HepG2 (cell line): ENCODE results near the gene CXADR. TPM values are rescaled to one million over a fixed set of nuclear protein-coding genes. Genes with fewer than 3 reads are reported as not detected.

Experiments used
- ADNP ChIP-seq: sonication (generic); formaldehyde crosslinking; IDR thresholded peaks from 2 replicates; pipeline ENCODE4 v1.4.0; 2020; ENCODE audit warnings: missing genetic modification reagents
- ATAD3A ChIP-seq: sonication (generic); formaldehyde crosslinking; IDR thresholded peaks from 2 replicates; pipeline ENCODE4 v1.4.0; 2020; ENCODE audit warnings: missing genetic modification reagents
- CEBPG ChIP-seq: IDR thresholded peaks from 2 replicates; pipeline ENCODE4 v1.6.1; 2016
- CREM ChIP-seq, 2 experiments: sonication (generic) in 1 of 2; formaldehyde crosslinking in 1 of 2; IDR thresholded peaks; 2 replicates each; pipeline versions ENCODE4 v1.4.0 to v1.6.1; 2016 to 2020; ENCODE audit warnings: antibody characterized with exemption in 1 of 2, mild to moderate bottlenecking in 1 of 2, missing genetic modification reagents in 1 of 2
- FLYWCH1 ChIP-seq: sonication (generic); formaldehyde crosslinking; IDR thresholded peaks from 2 replicates; pipeline ENCODE4 v1.8.1; 2023; ENCODE audit warnings: mild to moderate bottlenecking, missing genetic modification reagents
- HMG20B ChIP-seq: conservative IDR thresholded peaks from 2 replicates; pipeline ENCODE4 v1.6.1; 2016; ENCODE audit warnings: missing genetic modification reagents, missing compliant biosample characterization
- HOXA7 ChIP-seq: sonication (generic); formaldehyde crosslinking; IDR thresholded peaks from 2 replicates; pipeline ENCODE4 v1.8.1; 2022; ENCODE audit warnings: mild to moderate bottlenecking, missing genetic modification reagents, moderate library complexity
- KLF16 ChIP-seq, 2 experiments: sonication (generic) in 1 of 2; formaldehyde crosslinking in 1 of 2; IDR thresholded peaks; 2 replicates each; pipeline versions ENCODE4 v1.6.1 to v1.8.0; 2016 to 2023; ENCODE audit warnings: missing genetic modification reagents in 2 of 2, missing compliant biosample characterization in 1 of 2
- NBN ChIP-seq: fragments of 450-650 bp; conservative IDR thresholded peaks from 2 replicates; pipeline ENCODE4 v1.6.1; 2017
- NFE2L2 ChIP-seq: fragments of 150-350 bp; IDR thresholded peaks from 2 replicates; pipeline ENCODE4 v1.6.1; 2014; ENCODE audit warnings: low read length
- NFRKB ChIP-seq: fragments of 450-650 bp; IDR thresholded peaks from 2 replicates; pipeline ENCODE4 v1.6.1; 2017
- SIX1 ChIP-seq: sonication (generic); formaldehyde crosslinking; IDR thresholded peaks from 2 replicates; pipeline ENCODE4 v1.4.0; 2020; ENCODE audit warnings: missing genetic modification reagents, borderline replicate concordance
- SKI ChIP-seq: fragments of 450-650 bp; IDR thresholded peaks from one replicate; pipeline ENCODE4 v1.6.1; 2018; ENCODE audit warnings: mild to moderate bottlenecking; ENCODE audit not compliant: partially characterized antibody
- ZFP36L1 ChIP-seq: sonication (generic); formaldehyde crosslinking; IDR thresholded peaks from 2 replicates; pipeline ENCODE4 v1.8.0; 2022; ENCODE audit warnings: mild to moderate bottlenecking, missing genetic modification reagents, moderate library complexity
- ZNF558 ChIP-seq: sonication (generic); formaldehyde crosslinking; IDR thresholded peaks from 2 replicates; pipeline ENCODE4 v1.9.0; 2022; ENCODE audit warnings: mild to moderate bottlenecking, missing genetic modification reagents, borderline replicate concordance
- ZNF577 ChIP-seq: sonication (generic); formaldehyde crosslinking; IDR thresholded peaks from 2 replicates; pipeline ENCODE4 v1.4.0; 2020; ENCODE audit warnings: mild to moderate bottlenecking, low read depth, missing genetic modification reagents, borderline replicate concordance
- ZNF746 ChIP-seq: sonication (generic); formaldehyde crosslinking; IDR thresholded peaks from 2 replicates; pipeline ENCODE4 v1.8.0; 2022; ENCODE audit warnings: mild to moderate bottlenecking, missing genetic modification reagents
- polyA plus RNA-seq, 8 experiments: library from polyadenylated mRNA; depleted of rRNA in 3 of 8; stranded (reverse) in 7 of 8; unstranded in 1 of 8; fragments of >200 nt; fragmentation: Illumina TruSeq in 4 of 8; extraction: Trizol in 4 of 8; gene quantifications; 2 replicates each; pipeline versions ENCODE4 v1.2.1 to v1.2.3, GENCODE V29; 2011 to 2016; ENCODE audit warnings: low read depth in 4 of 8, missing spikeins in 1 of 8, mixed read lengths in 1 of 8; ENCODE audit not compliant: insufficient read depth in 1 of 8
- total RNA-seq, 5 experiments: library from RNA; depleted of rRNA; stranded (reverse); fragments of >200 nt; fragmentation: Illumina TruSeq; extraction: Trizol; gene quantifications; 2 replicates each; pipeline ENCODE4 v1.2.3, GENCODE V29; 2016; ENCODE audit warnings: low read depth in 1 of 5
- TF ChIP-seq, protein P1 (sequence below): sonication (generic); formaldehyde crosslinking; IDR thresholded peaks from 2 replicates; pipeline ENCODE4 v1.4.0; 2020; ENCODE audit warnings: missing genetic modification reagents
- TF ChIP-seq, protein P2 (sequence below): sonication (generic); formaldehyde crosslinking; IDR thresholded peaks from 2 replicates; pipeline ENCODE4 v1.5.0; 2020; ENCODE audit warnings: mild to moderate bottlenecking, missing genetic modification reagents
- TF ChIP-seq, protein P3 (sequence below): IDR thresholded peaks from 2 replicates; pipeline ENCODE4 v1.6.1; 2016
- TF ChIP-seq, protein P4 (sequence below): sonication (generic); formaldehyde crosslinking; IDR thresholded peaks from 2 replicates; pipeline ENCODE4 v1.8.1; 2023; ENCODE audit warnings: mild to moderate bottlenecking, moderate library complexity, missing genetic modification reagents

CXADR gene
- total and polyA plus RNA-seq, 2 of the 13 experiments (the other 11 are each of a cell fraction or from before 2014, with no cell fraction given): 86.8 to 110 TPM

DNA sequence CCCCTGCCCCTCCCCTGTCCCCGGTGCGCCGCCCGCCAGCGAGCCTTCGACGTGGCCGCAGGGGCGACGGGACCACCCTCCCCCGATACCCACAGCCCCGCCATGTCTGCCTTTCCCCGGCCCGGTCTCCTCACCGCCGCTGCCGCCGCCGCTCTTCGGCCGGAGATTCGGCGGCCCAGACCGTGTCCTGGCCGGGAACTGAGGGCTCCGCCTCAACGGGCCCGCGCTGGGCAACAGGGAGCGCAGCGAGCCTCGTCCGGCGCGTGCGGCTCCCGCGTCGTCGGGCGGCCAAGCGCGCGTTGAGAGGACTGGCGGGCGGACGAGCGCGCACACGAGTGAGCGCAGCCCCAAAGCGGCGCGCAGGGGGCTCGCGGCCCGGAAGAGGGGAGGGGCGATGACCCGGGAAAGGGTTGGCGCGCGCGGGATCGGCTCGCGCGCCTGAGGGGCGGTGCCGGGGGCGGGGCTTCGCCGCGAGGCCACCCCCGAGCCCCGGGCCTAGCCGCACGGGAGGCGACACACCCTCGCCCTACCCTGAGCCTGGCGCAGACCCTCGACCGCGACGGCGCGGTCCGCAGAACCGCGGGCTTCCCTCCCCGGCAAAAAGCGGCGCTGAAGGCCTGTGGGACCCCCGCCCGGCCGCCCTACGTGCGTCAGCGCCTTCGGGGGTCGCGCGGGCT, 99.9 kb downstream of the CXADR start, which contains the start of gene BTG3 (continued):
- TF ChIP-seq ZFP36L1 (no peak; the same call in 1 of the 2 replicates), HMG20B (no peak), KLF16 (CRISPR knock-in tag; IDR thresholded peaks at IDR 0.05) (0 out of 4 replicates have a peak, but pooled peaks of 1 of the 2 experiments have one; percentile 20), ZNF577 (CRISPR knock-in tag) (0 out of 2 replicates have a peak, but pooled peaks have one; percentile 53), ATAD3A (CRISPR knock-in tag) (no peak), ADNP (0 out of 2 replicates have a peak, but pooled peaks have one; percentile 9), SKI (no peak), NFRKB (no peak), CEBPG (CRISPR knock-in tag) (0 out of 2 replicates have a peak, but pooled peaks have one; percentile 8), HOXA7 (no peak), NFE2L2 (no peak), FLYWCH1 (CRISPR knock-in tag) (0 out of 2 replicates have a peak, but pooled peaks have one; percentile 14), NBN (no peak), ZNF558 (peak; percentile 81; the same call in 1 of the 2 replicates), CREM (IDR thresholded peaks at IDR 0.05) (no peak), CREM (CRISPR knock-in tag; IDR thresholded peaks at IDR 0.05) (no peak), SIX1 (no peak), ZNF746 (no peak)
- TF ChIP-seq, protein P1, sequence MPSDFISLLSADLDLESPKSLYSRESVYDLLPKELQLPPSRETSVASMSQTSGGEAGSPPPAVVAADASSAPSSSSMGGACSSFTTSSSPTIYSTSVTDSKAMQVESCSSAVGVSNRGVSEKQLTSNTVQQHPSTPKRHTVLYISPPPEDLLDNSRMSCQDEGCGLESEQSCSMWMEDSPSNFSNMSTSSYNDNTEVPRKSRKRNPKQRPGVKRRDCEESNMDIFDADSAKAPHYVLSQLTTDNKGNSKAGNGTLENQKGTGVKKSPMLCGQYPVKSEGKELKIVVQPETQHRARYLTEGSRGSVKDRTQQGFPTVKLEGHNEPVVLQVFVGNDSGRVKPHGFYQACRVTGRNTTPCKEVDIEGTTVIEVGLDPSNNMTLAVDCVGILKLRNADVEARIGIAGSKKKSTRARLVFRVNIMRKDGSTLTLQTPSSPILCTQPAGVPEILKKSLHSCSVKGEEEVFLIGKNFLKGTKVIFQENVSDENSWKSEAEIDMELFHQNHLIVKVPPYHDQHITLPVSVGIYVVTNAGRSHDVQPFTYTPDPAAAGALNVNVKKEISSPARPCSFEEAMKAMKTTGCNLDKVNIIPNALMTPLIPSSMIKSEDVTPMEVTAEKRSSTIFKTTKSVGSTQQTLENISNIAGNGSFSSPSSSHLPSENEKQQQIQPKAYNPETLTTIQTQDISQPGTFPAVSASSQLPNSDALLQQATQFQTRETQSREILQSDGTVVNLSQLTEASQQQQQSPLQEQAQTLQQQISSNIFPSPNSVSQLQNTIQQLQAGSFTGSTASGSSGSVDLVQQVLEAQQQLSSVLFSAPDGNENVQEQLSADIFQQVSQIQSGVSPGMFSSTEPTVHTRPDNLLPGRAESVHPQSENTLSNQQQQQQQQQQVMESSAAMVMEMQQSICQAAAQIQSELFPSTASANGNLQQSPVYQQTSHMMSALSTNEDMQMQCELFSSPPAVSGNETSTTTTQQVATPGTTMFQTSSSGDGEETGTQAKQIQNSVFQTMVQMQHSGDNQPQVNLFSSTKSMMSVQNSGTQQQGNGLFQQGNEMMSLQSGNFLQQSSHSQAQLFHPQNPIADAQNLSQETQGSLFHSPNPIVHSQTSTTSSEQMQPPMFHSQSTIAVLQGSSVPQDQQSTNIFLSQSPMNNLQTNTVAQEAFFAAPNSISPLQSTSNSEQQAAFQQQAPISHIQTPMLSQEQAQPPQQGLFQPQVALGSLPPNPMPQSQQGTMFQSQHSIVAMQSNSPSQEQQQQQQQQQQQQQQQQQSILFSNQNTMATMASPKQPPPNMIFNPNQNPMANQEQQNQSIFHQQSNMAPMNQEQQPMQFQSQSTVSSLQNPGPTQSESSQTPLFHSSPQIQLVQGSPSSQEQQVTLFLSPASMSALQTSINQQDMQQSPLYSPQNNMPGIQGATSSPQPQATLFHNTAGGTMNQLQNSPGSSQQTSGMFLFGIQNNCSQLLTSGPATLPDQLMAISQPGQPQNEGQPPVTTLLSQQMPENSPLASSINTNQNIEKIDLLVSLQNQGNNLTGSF: peak; percentile 70
- TF ChIP-seq, protein P2, sequence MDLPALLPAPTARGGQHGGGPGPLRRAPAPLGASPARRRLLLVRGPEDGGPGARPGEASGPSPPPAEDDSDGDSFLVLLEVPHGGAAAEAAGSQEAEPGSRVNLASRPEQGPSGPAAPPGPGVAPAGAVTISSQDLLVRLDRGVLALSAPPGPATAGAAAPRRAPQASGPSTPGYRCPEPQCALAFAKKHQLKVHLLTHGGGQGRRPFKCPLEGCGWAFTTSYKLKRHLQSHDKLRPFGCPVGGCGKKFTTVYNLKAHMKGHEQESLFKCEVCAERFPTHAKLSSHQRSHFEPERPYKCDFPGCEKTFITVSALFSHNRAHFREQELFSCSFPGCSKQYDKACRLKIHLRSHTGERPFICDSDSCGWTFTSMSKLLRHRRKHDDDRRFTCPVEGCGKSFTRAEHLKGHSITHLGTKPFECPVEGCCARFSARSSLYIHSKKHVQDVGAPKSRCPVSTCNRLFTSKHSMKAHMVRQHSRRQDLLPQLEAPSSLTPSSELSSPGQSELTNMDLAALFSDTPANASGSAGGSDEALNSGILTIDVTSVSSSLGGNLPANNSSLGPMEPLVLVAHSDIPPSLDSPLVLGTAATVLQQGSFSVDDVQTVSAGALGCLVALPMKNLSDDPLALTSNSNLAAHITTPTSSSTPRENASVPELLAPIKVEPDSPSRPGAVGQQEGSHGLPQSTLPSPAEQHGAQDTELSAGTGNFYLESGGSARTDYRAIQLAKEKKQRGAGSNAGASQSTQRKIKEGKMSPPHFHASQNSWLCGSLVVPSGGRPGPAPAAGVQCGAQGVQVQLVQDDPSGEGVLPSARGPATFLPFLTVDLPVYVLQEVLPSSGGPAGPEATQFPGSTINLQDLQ (CRISPR knock-in tag): no peak; the same call in 1 of the 2 replicates
- TF ChIP-seq, protein P3, sequence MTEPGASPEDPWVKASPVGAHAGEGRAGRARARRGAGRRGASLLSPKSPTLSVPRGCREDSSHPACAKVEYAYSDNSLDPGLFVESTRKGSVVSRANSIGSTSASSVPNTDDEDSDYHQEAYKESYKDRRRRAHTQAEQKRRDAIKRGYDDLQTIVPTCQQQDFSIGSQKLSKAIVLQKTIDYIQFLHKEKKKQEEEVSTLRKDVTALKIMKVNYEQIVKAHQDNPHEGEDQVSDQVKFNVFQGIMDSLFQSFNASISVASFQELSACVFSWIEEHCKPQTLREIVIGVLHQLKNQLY (CRISPR knock-in tag): no peak
- TF ChIP-seq, protein P4, sequence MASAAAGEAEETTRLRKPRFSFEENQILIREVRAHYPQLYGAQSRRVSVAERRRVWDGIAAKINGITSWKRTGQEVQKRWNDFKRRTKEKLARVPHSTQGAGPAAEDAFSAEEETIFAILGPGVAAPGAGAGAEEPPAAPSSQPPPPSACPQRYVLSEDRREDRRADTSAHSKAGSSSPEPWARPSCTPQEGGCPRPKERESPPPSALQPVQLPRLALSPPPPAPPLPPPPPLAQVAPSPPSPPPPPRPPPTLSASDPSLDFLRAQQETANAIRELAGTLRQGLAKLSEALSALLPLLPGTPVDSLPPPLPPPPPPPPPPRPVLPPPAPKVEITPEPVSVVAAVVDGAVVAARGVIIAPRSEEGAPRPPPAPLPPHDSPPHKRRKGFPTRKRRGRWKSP (CRISPR knock-in tag): 0 out of 2 replicates have a peak, but pooled peaks have one; percentile 40
